D721Med (cell line): ENCODE data around the gene INPP5F.

Source experiments
- DNase-seq: peaks from one replicate; pipeline ENCODE4 v3.0.0; 2011; ENCODE audit warnings: low spot score; ENCODE audit not compliant: insufficient read length
- FAIRE-seq: peaks from 2 replicates; lab custom pipeline; 2011; peaks lifted over from hg19 to GRCh38; lab: Jason Lieb, UNC
- TF ChIP-seq, protein P1 (sequence below): IDR thresholded peaks from 2 replicates; pipeline ENCODE4 v1.5.1; 2012; ENCODE audit warnings: mild to moderate bottlenecking, control low read depth; ENCODE audit not compliant: insufficient read depth; ENCODE audit errors: missing control alignments

The INPP5F gene

DNA sequence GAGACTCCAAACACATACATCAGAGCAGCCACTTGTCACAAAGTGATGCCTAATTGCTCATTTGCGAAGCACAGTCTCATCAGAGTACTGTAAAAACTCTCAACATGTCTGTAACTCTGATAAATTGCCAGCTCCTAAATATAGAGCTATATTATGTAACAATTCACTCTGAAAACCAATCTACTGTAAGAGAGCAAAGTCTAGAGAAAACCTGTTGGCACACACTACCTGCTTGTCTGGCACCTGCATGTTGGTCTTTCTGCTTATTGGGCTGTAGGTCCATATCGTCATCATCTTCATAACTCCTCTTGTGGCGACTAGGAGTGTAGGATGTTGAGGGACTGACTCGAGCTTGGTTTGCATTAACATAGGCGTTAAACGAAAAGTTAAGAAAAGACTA lies 127.0 kb downstream of the INPP5F start:
- DNase-seq (no peak), FAIRE-seq (no peak)
- TF ChIP-seq, protein P1, sequence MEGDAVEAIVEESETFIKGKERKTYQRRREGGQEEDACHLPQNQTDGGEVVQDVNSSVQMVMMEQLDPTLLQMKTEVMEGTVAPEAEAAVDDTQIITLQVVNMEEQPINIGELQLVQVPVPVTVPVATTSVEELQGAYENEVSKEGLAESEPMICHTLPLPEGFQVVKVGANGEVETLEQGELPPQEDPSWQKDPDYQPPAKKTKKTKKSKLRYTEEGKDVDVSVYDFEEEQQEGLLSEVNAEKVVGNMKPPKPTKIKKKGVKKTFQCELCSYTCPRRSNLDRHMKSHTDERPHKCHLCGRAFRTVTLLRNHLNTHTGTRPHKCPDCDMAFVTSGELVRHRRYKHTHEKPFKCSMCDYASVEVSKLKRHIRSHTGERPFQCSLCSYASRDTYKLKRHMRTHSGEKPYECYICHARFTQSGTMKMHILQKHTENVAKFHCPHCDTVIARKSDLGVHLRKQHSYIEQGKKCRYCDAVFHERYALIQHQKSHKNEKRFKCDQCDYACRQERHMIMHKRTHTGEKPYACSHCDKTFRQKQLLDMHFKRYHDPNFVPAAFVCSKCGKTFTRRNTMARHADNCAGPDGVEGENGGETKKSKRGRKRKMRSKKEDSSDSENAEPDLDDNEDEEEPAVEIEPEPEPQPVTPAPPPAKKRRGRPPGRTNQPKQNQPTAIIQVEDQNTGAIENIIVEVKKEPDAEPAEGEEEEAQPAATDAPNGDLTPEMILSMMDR: no peak

DNA sequence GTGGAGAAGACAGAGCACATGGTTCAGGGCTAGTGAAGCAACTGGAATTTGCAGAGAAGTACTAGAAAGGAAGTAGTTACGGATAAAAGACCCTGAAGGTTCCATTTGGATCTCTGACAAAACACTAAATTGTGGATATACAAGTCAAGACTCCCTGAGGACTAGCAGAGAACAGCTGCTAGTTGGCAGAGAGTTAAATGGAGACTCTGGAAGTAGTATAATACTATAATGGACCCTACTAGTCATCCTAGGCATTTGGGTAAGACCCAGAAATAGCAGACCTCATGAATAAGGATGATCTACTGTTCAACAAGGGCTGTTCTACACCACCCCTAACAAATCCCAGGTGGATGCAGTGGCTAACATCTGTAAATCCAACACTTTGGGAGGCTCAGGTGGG lies 127.7 kb downstream of the INPP5F start:
- FAIRE-seq: no peak
- TF ChIP-seq, protein P1: no peak
- DNase-seq: no peak

DNA sequence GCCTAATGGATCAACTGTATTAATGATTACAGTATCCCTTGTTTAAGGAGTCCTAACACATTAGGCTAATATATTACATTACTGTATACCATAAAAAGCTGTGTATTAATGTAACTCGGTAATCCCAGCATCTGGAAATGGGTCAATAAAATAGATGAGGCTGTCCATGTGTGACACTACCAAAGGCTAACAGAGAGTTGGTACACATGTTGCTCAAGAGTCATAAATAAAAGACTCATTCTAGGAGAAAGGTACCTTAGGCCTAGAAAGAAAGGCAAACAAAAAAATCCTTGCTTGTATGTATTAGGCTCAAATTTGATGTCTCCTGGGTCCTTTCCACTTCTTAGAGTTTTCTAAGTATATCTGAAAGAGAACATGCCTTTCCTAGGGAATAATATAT lies 132.2 kb downstream of the INPP5F start:
- DNase-seq (no peak), FAIRE-seq (no peak)
- TF ChIP-seq, protein P1: no peak

DNA sequence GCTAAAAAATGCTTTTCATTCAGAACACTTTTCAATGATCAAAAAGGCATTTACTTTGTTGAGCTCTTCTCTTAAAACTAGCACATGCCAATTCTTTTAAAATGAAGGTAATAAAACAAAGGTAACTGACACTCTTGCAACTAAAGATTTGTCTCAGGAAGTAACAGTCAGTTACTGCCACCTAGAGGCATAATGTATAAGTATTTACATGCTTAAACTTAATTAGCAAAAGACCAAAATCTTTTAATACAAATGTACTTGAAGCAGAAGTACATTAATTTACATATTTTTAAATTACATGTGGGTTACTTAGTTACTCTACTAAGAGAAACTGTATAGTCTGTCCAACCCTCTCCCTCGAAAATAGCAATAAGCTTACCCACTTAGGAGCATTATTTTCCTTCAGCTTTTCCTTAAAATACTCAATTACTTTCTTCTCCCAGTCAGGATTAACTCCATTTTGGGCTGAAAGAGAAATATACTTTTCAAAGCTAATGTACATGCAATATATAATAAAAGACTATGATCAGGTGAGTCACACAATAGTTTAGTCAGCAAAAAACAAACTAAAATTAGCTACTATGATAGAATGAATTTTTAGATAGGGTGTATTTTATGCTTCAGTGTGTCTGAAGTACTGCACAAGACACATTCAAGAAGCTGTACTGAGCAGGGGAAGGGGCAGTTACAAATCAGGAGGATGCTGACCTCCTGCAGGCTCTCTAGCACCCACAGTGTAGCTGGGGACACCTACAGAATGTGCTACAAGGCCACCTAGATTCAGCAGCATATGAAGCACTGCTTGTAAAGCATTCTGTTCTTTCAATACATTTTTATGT lies 133.8 kb downstream of the INPP5F start:
- DNase-seq (no peak), FAIRE-seq (no peak)
- TF ChIP-seq, protein P1: peak; percentile 65

DNA sequence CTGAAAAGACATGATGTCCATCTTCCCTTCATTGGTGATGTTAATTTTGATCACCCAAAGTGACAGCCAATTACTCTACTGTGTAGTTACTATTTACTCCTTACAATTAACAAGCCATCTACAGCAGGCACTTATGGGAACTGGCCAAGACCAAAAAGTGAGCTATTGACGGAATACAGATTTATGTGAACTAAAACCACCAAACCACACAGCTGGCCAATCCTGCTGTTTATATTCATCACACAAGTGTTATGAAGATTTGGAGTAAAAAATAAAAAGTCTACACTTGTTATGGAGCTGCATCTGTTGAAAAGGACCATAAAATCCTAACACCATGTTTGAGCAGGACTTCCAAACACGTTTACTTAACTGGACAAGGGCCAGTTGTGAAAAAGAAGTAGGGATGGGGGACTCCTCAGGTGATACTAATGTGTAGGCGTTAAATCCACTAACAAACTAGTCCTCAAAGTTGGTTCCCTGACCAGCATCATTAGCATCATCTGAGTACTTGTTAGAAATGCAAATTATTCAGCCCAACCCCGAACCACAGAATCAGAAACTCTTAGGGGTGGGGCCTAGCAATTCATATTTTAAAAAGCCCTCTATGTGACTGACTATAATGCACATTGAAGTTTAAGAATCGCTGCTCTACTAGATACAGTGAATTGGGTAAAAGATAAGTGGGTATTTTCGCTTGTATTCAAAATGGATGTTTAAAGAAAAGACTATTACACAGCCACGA lies 135.2 kb downstream of the INPP5F start:
- FAIRE-seq (no peak), DNase-seq (no peak)

DNA sequence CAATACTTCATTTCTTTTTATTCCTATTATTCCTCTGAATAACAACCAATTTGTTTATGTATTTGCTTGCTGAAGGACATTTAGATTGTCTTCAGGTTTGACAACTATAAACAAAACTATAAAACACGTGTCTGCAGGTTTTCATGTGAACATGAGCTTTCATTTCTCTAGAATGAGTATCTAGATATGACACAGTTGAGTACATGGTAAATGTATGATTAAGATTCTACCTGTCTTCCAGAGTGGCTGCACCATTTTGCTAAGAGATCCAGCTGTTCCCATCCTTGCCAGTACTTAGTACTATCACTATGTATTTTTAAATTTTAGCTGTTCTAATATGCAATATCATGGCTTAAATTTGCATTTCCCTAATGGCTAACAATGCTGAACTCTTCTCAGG lies 136.7 kb downstream of the INPP5F start:
- no peak for FAIRE-seq
- TF ChIP-seq, protein P1: no peak
- no peak for DNase-seq

More for the DNA sequence above, 135.2 kb downstream of the INPP5F start:
- TF ChIP-seq, protein P1: no peak
